Measurements from ENCODE around the gene PPP1R37. TPM values are rescaled to one million over a fixed set of nuclear protein-coding genes. Genes with fewer than 3 reads are reported as not detected.

Gene PPP1R37
- total RNA-seq, 1 experiment from 2014 or later = 33.6 TPM

- H3K9me3 Mint-ChIP-seq = no peaks in the 10 kb centered on the region
- Histone ChIP-seq H3K27me3 (ENCODE audit: insufficient read depth, low read length) (no peaks in the 10 kb centered on the region), H4K20me1 (ENCODE audit: control insufficient read depth, insufficient read depth, insufficient read length) (no peaks in the 10 kb centered on the region), H3K79me2 (ENCODE audit: insufficient read depth, low read length) (no peaks in the 10 kb centered on the region; the same call in 1 of the 2 replicates), H4K91ac (ENCODE audit: insufficient read length, low read depth, low read length) (no peak overlapping the region), H3K79me1 (ENCODE audit: insufficient read depth, low read depth, low read length, poor library complexity, severe bottlenecking) (no peaks in the 10 kb centered on the region), H2BK15ac (ENCODE audit: low read depth, low read length) (no peak overlapping the region), H3K4me1 (ENCODE audit: insufficient read depth, low read length) (no peaks in the 10 kb centered on the region), H3K56ac (ENCODE audit: insufficient read length, low read depth, low read length) (no peak overlapping the region), H3K27ac (ENCODE audit: insufficient read length, low read depth, low read length) (no peak overlapping the region), H3K23me2 (ENCODE audit: insufficient read length, low read depth, low read length, poor library complexity, severe bottlenecking) (no peaks in the 10 kb centered on the region), H3K4ac (ENCODE audit: low read depth, low read length) (no peak overlapping the region), H2AFZ (ENCODE audit: low read length) (no peak overlapping the region), H2BK5ac (ENCODE audit: insufficient read length, low read length) (no peak overlapping the region), H4K8ac (replicated peaks; ENCODE audit: insufficient read length, low read depth, low read length) (no peak overlapping the region), H3T11ph (ENCODE audit: low read length) (no peak overlapping the region), H3K9ac (ENCODE audit: extremely low read depth, insufficient read length, low read length) (no peak overlapping the region), H2AK5ac (ENCODE audit: insufficient read length, low read length) (no peak overlapping the region), H3K23ac (ENCODE audit: insufficient read length, low read depth, low read length) (no peak overlapping the region), H3K14ac (ENCODE audit: insufficient read depth, low read length) (no peak overlapping the region), H2BK20ac (ENCODE audit: low read depth, low read length, poor library complexity, severe bottlenecking) (no peak overlapping the region), H3K18ac (ENCODE audit: insufficient read length, low read depth, low read length) (no peak overlapping the region), H3K9me3 (ENCODE audit: control insufficient read depth, low read depth, low read length) (no peaks in the 10 kb centered on the region), H4K5ac (ENCODE audit: insufficient read length, low read depth, low read length) (no peak overlapping the region), H2BK120ac (ENCODE audit: low read depth, low read length, poor library complexity, severe bottlenecking) (no peak overlapping the region), H3K4me2 (ENCODE audit: insufficient read depth, insufficient read length, low read length) (no peak overlapping the region), H2BK12ac (ENCODE audit: insufficient read length, low read depth, low read length) (no peak overlapping the region)
- H3K27me3 Mint-ChIP-seq (ENCODE audit: low read depth) = peaks cover 3% of the 10 kb centered on the region; the same call in 1 of the 2 replicates
- no peak for DNase-seq
- TF ChIP-seq, protein P1, sequence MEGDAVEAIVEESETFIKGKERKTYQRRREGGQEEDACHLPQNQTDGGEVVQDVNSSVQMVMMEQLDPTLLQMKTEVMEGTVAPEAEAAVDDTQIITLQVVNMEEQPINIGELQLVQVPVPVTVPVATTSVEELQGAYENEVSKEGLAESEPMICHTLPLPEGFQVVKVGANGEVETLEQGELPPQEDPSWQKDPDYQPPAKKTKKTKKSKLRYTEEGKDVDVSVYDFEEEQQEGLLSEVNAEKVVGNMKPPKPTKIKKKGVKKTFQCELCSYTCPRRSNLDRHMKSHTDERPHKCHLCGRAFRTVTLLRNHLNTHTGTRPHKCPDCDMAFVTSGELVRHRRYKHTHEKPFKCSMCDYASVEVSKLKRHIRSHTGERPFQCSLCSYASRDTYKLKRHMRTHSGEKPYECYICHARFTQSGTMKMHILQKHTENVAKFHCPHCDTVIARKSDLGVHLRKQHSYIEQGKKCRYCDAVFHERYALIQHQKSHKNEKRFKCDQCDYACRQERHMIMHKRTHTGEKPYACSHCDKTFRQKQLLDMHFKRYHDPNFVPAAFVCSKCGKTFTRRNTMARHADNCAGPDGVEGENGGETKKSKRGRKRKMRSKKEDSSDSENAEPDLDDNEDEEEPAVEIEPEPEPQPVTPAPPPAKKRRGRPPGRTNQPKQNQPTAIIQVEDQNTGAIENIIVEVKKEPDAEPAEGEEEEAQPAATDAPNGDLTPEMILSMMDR (conservative IDR thresholded peaks at IDR 0.05) = no peak
- H3K36me3 Mint-ChIP-seq (ENCODE audit: insufficient read depth in 1 of 3, low read depth in 3 of 3) = no peaks in the 10 kb centered on the region
- no CpG with 5 or more reads among the region's 7 CpGs for WGBS (ENCODE audit: extremely low coverage, insufficient read length, low lambda C conversion rate)
- no peak overlapping the region for H3K4me3 Mint-ChIP-seq
- peaks cover 2 to 6% of the 10 kb centered on the region in 2 experiments for H3K4me1 Mint-ChIP-seq
- no peak overlapping the region for H3K27ac Mint-ChIP-seq
These were observed 78.2 kb downstream of the PPP1R37 start for GRCh38 chr19:45171211-45171623.

All from H9 (cell line).